ENCODE results near the gene CALML3.

CALML3 gene

GRCh38 chr10:5574642-5575131 is 49.9 kb downstream of the CALML3 start:
- TF ChIP-seq CTCF (IDR thresholded peaks at IDR 0.05; ENCODE audit: low read depth, low read length), result no peak
- in situ Hi-C loops (cut with HindIII; ENCODE audit: low sequenced_read_pairs), result no loop called here

GRCh38 chr10:5575144-5575481 is 50.4 kb downstream of the CALML3 start:
- TF ChIP-seq CTCF (IDR thresholded peaks at IDR 0.05; ENCODE audit: low read depth, low read length), result no peak

More at GRCh38 chr10:5574642-5575131, 49.9 kb downstream of the CALML3 start:
- DNase-seq (ENCODE audit: low read depth, low spot score), result no peak
- no peak overlapping the region for H3K4me3 ChIP-seq (ENCODE audit: low read depth, low read length)

GRCh38 chr10:5575482-5576153 is 50.9 kb downstream of the CALML3 start:
- DNase-seq (ENCODE audit: low read depth, low spot score), result peak; percentile 51
- in situ Hi-C loops (cut with HindIII; ENCODE audit: low sequenced_read_pairs), result no loop called here
- no peak for TF ChIP-seq CTCF (IDR thresholded peaks at IDR 0.05; ENCODE audit: low read depth, low read length)
- H3K4me3 ChIP-seq (ENCODE audit: low read depth, low read length), result no peak overlapping the region

More at GRCh38 chr10:5575144-5575481, 50.4 kb downstream of the CALML3 start:
- in situ Hi-C loops (cut with HindIII; ENCODE audit: low sequenced_read_pairs), result no loop called here
- no peak overlapping the region for H3K4me3 ChIP-seq (ENCODE audit: low read depth, low read length)
- no peak for DNase-seq (ENCODE audit: low read depth, low spot score)

GRCh38 chr10:5576154-5576748 is 51.5 kb downstream of the CALML3 start:
- DNase-seq (ENCODE audit: low read depth, low spot score), result no peak
- in situ Hi-C loops (cut with HindIII; ENCODE audit: low sequenced_read_pairs), result no loop called here
- H3K4me3 ChIP-seq (ENCODE audit: low read depth, low read length), result no peak overlapping the region
- no peak for TF ChIP-seq CTCF (IDR thresholded peaks at IDR 0.05; ENCODE audit: low read depth, low read length)
